Stimulated activated CD8-positive, alpha-beta memory T cell treated with anti-CD3 and anti-CD28 coated beads, Interleukin-12 subunit alpha, Interleukin-12 subunit beta, amount 100 ng/mL, for 24 hours (primary cell): ENCODE results near the gene BRF1.
"Not testable (repeated sequence)": the region's sequence is repeated elsewhere in the genome, so short reads cannot be mapped to it uniquely, and the experiment has no call there.

Experiments
- DNase-seq: peaks from one replicate; pipeline ENCODE4 v3.0.0-alpha.2; 2020; ENCODE audit errors: extremely low read depth

BRF1 gene

DNA sequence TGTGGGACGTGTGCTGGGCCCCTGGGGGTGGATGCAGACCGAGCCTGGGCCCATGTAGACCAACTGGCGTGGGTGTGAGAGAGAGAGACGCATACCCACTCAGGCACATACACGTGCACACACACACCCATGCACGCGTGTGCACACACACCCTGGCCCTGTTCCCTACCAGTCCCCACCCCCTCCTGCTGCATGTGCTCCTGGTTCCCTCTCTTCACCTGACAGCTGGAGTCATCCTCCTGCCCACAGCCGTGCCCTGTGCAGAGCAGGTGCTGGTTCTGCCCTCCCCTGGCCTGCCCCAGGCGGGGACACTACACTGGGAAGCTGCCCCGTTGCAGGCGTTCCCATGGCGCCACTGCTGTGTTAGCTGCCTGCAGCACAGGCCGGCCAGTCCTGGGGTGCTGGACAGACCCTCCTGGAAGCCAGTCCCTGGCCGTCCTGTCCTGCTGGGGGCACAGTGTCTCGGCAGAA is 32.3 kb upstream of the BRF1 start:
- no peak for DNase-seq

DNA sequence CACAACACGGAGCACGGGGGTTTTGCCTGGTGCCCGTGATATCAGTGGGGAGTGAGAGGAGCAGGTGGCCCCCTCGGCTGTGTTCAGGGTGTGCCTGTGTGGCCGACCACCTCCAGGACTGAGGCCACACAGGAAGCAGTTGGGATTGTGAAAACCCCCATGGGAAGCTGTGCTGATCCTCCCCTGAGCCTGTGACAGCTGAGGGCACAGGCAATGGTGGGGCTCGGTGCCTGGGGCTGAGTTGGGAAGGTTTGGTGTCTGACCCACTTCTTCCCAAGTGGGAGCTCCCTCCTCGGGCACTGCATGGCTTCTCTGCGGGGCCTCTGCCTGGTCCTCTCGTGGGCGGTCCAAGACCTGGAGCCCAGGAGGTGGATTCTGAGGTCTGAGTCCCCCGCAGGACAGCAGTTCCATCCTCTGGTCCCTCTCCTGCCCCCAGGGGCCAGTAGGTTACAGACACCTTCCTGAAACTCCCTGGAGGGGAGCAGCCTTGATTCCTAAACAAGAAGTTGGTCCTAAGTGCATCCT is 31.6 kb upstream of the BRF1 start:
- no peak for DNase-seq

- no peak for DNase-seq
Measured at GRCh38 chr14:105331575-105332349, 31.0 kb upstream of the BRF1 start.

- DNase-seq: no peak
Measured at GRCh38 chr14:105330491-105330895, 29.7 kb upstream of the BRF1 start.

DNA sequence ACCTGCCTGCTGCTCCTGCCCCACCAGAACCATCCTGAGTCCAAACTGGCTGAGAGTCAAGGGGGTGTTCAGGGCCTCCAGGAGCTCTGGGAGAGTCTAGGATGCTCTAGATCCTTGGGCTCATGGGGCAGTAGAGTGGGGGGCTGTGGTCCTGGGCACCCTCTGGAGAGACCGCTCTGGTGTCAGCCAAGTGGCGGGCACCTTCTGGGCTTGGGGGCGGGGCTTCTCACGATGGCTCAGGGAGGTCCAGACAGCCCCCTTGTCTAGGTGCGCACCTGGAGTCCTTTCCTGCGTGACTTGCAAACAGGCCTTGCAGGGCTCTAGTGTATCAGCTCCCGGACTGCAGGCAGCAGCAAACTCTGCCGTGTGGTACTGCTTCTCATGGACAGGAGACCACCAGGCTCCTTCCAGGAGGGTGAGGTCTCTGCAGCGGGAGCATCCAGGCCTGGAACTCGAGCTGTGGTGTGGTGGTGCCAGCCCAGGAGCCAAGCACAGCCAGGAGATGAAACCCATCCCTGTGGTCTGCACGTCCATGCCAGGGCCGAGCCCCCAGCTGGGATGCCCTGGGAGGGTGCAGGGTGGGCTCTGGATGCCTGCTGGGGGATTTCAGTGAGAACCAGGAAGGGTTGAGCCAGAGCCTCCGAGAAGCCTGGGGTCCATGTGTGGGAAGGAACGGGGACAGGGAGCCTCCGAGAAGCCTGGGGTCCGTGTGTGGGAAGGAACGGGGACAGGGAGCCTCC is 28.8 kb upstream of the BRF1 start:
- DNase-seq: no peak

DNA sequence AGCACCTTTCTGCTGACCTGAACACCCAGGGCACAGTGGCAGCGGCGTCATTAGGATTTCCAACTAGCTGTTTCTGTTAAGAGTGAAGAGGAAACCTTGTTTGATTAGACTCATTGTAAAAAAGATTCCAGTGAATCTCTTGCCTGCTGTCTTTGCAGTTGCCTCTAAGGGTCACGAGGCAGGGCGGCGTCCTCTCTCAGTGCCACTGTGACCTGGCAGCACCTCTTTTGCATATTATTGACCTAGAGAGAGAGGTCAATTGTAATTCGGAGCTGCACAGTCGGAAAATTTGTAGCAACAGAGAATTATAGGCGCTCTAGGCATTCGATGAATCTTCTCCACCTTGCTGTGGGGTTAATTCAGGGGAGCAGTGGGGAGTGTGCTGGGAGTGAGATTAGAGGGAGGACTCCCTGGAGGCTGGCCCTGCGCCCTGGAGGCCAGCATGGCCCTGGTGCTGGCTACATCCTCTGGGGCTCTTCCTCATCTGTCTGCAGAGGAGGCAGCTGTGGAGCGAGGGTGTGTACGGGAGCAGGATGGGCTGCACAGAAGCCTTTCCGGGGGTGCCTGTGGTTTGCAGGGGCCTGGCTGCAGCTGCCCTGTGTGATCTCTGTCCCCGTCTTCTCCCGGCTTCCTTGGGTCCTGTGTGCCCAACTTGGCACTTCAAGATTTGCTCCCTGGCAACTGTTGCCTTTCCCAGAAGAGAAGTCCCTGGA is 28.0 kb upstream of the BRF1 start:
- DNase-seq: no peak

- DNase-seq: no peak
Measured at GRCh38 chr14:105328070-105328677, 27.4 kb upstream of the BRF1 start.

- DNase-seq: not testable (repeated sequence)
Measured at GRCh38 chr14:105327695-105328045, 26.9 kb upstream of the BRF1 start.

- DNase-seq: no peak
Measured at GRCh38 chr14:105326891-105327694, 26.3 kb upstream of the BRF1 start.

GRCh38 chr14:105326568-105326867 is 25.7 kb upstream of the BRF1 start:
- no peak for DNase-seq

DNA sequence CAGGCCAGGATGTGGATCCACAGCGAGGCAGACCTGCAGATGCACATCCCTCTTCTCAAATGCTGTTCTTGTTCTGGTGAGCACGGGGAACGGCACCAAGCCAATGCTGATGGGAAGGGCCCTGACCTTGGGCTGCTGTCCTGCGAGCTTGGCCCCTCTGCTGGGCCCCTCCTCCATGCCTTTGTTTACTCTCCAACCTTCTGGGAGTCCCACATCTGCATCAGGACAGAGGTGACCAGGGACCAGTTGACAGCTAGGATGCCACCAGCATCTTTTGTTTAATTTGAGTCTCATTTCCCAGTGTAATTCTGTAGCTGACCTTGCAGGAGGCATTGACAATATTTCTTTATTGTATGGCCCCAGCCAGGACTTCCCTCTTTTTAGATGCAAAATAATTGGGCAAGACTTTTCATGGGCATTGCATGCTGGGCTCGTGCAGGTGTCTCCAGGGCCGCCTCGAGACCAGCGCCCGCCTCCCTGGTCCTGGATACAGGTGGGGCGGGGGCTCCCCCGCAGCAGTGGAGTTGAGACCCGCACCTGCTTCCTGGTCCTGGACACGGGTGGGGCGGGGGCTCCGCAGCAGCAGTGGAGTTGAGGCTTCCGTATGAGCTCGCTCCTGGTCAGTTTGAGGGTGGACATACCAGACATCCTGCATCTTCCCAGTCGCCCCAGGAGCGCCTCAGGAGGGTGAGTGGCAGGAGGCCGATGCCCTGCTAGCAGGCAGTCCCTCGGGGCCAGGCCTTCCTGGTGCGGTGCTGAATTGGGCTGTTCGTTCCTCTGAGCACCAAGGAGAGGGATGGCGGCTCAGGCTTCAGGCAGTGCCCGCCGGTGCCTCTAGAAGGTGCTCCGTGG is 25.1 kb upstream of the BRF1 start:
- DNase-seq: no peak

- no peak for DNase-seq
Measured at GRCh38 chr14:105325303-105325702, 24.5 kb upstream of the BRF1 start.

DNA sequence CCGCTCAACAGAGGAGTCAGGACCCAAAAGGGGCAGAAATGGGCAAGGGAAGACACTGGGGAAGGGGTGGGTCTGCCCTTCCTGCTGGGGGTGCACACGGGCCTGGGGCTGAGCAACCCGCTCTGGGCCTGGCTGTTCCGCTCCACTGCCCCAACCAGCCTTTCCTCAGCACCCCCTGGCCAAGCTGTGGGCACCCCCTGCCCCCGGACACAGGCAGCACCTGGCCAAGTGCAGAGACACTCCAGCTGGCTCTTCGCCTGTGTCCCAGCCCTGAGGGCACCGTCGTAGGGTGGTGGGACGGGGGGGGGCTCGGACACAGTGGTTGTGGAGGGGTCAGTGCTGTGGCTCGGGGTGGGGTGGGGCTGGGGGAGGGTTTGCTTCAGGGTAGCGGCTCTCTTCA is 24.1 kb upstream of the BRF1 start:
- no peak for DNase-seq

- no peak for DNase-seq
Measured at GRCh38 chr14:105324080-105324778, 23.4 kb upstream of the BRF1 start.

DNA sequence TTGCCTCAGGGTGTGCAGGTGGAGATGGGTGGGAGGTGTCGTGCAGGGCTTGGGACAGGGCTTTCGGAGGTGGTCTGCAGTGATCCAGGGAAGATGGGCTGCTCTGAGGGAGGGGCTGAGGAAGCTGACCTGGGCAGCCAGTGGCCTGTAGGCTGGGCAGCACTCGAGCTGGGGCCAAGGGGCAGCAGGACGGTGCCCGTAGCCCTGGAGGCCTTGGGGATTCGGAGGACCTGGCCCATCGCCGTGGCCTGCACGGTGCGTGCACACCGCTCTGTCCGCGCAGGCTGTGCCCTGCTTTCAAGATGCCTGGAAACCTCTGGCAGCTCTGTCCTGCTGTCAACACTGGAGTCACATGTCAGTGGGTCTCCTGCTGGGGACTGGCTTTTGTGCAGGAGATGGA is 22.9 kb upstream of the BRF1 start:
- DNase-seq: no peak

GRCh38 chr14:105322791-105323556 is 22.2 kb upstream of the BRF1 start:
- no peak for DNase-seq

DNA sequence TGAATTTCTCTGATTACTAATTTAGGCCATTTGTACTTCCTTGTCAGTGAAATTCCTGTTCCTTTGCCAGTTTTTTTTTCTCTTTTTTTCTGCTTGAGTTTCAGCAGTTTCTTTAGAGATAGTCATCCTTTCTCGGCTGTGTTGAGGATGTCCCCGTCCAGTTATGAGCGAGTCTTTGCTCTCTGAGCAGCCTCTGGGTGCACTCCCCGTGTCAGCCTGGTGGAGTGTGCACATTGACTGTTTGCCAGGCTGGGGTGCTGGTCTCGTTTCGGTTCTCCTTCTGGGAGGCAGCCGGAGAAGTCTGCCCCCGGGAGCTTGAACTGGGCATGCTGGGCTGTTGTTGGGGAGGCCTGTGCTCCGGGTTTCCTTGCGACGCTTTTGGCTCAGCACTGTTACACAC is 16.7 kb upstream of the BRF1 start:
- no peak for DNase-seq

DNA sequence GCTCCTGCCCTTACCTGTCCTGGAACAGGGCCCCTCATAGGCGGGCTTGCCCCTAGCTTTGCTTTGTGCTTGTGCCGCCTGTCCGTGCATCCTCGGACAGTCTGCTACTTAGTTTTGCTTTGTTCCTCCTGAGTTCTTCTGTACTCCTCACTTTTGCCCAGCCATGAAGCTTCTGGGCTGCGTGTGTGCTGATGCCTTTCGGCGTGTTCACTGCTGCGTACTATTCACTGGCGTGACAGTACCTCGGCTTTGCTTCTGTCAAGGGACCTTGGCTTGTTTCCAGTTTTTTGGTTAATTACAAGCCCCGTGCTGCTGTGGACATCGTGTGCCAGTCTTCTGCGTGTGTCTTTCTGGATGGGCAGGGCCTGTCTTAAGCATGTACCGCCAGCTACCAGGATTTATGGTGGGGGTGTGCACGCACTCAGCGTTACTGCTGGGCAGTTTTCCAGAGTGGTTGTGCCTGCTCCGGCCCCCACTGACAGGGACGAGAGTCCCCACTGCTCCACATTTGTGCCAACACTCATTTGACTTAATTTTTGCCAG is 16.2 kb upstream of the BRF1 start:
- no peak for DNase-seq

DNA sequence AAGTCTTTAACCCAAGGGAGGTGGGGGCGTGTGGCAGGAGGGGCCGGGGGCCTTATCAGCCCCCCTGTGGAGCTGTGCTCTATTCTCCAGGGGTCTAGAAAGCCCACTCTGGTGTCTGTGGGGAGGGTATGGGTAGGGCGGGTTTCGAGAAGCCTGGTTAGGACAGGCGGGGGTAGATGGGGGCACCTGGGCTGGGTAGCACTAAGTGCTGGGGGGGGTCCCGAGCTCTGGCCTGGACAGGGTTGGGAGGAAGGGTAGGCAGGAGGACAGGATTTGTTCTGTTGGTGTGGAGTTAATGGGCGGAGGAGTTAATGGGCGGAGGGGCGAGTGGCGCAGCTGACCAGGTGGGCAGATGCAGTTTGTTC is 15.8 kb upstream of the BRF1 start:
- no peak for DNase-seq
